Loucy (cell line): ENCODE results near the gene PANK1.

Source experiments
- H2AFZ ChIP-seq: fragments of 200-600 bp; sonication (generic); 2 replicates; pipeline ENCODE4 v1.6.0; 2016; ENCODE audit warnings: antibody characterized with exemption, mild to moderate bottlenecking, low read length, moderate library complexity
- H3F3A ChIP-seq: fragments of 200-600 bp; 2 replicates; pipeline ENCODE4 v1.6.0; 2016; ENCODE audit warnings: antibody characterized with exemption, low read depth, mild to moderate bottlenecking
- H3K27me3 ChIP-seq: fragments of 200-600 bp; sonication (generic); 2 replicates; pipeline ENCODE4 v1.6.1; 2014; ENCODE audit warnings: low read length, mild to moderate bottlenecking; ENCODE audit not compliant: insufficient read depth, poor library complexity, severe bottlenecking
- H3K36me3 ChIP-seq: fragments of 200-600 bp; sonication (generic); 2 replicates; pipeline ENCODE4 v1.6.1; 2016; ENCODE audit warnings: low read length; ENCODE audit not compliant: insufficient read depth
- H3K4me1 ChIP-seq: fragments of 200-600 bp; sonication (generic); 2 replicates; pipeline ENCODE4 v1.5.1; 2014; ENCODE audit warnings: low read length, mild to moderate bottlenecking; ENCODE audit not compliant: insufficient read depth, poor library complexity, severe bottlenecking
- H3K4me2 ChIP-seq: fragments of 200-600 bp; sonication (generic); 2 replicates; pipeline ENCODE4 v1.6.0; 2014; ENCODE audit warnings: antibody characterized with exemption, low read length, low read depth, mild to moderate bottlenecking; ENCODE audit not compliant: poor library complexity, severe bottlenecking
- H3K4me3 ChIP-seq: fragments of 200-600 bp; sonication (generic); 2 replicates; pipeline ENCODE4 v1.5.1; 2014; ENCODE audit warnings: low read length, mild to moderate bottlenecking, mixed read lengths; ENCODE audit not compliant: poor library complexity, severe bottlenecking
- H3K79me2 ChIP-seq: fragments of 200-600 bp; sonication (generic); 2 replicates; pipeline ENCODE4 v1.6.1; 2014; ENCODE audit warnings: low read length; ENCODE audit not compliant: insufficient read depth
- H3K9ac ChIP-seq: fragments of 200-600 bp; sonication (generic); 2 replicates; pipeline ENCODE4 v1.6.0; 2014; ENCODE audit warnings: mild to moderate bottlenecking, low read depth, low read length, moderate library complexity; ENCODE audit not compliant: poor library complexity, severe bottlenecking
- H3K9me2 ChIP-seq: fragments of 200-600 bp; sonication (generic); replicated peaks from 2 replicates; pipeline ENCODE4 v1.6.1; 2016; ENCODE audit warnings: low read depth, low read length, mixed read lengths
- H3K9me3 ChIP-seq: fragments of 200-600 bp; sonication (generic); 2 replicates; pipeline ENCODE4 v1.6.1; 2014; ENCODE audit warnings: mild to moderate bottlenecking, antibody characterized with exemption, low read length, low read depth; ENCODE audit not compliant: insufficient read depth
- H4K20me1 ChIP-seq: fragments of 200-600 bp; sonication (generic); 2 replicates; pipeline ENCODE4 v1.6.0; 2014; ENCODE audit warnings: antibody characterized with exemption, low read length, mild to moderate bottlenecking; ENCODE audit not compliant: insufficient read depth, poor library complexity, severe bottlenecking
- CTCF ChIP-seq: fragments of 200-600 bp; sonication (generic); conservative IDR thresholded peaks from 2 replicates; pipeline ENCODE4 v1.5.1; 2014; ENCODE audit warnings: mild to moderate bottlenecking, antibody characterized with exemption, low read length
- EZH2phosphoT487 ChIP-seq: fragments of 200-600 bp; IDR thresholded peaks from 2 replicates; pipeline ENCODE4 v1.6.1; 2018; ENCODE audit warnings: antibody characterized with exemption, mild to moderate bottlenecking, moderate library complexity, borderline replicate concordance

PANK1 gene

GRCh38 chr10:89683883-89684282, 38.8 kb upstream of the PANK1 start:
- peaks cover 24% of the 10 kb centered on the region for H3K4me1 ChIP-seq
- TF ChIP-seq EZH2phosphoT487, result no peak
- no peak for TF ChIP-seq CTCF
- H3K79me2 ChIP-seq, result no peaks in the 10 kb centered on the region
- no peaks in the 10 kb centered on the region for H4K20me1 ChIP-seq
- no peaks in the 10 kb centered on the region for H3K27me3 ChIP-seq
- no peak overlapping the region for H3K9ac ChIP-seq
- no peak overlapping the region for H2AFZ ChIP-seq
- no peak overlapping the region for H3K4me3 ChIP-seq
- no peak overlapping the region for H3K4me2 ChIP-seq
- H3K36me3 ChIP-seq, result no peaks in the 10 kb centered on the region
- H3F3A ChIP-seq, result no peaks in the 10 kb centered on the region
- H3K9me3 ChIP-seq, result no peaks in the 10 kb centered on the region
- no peaks in the 10 kb centered on the region for H3K9me2 ChIP-seq

GRCh38 chr10:89679986-89680385, 34.9 kb upstream of the PANK1 start:
- Histone ChIP-seq H4K20me1 (no peaks in the 10 kb centered on the region), H3K4me1 (peaks cover 8% of the 10 kb centered on the region), H3K4me3 (no peak overlapping the region), H3K9ac (no peak overlapping the region), H3K9me3 (no peaks in the 10 kb centered on the region), H3K9me2 (no peaks in the 10 kb centered on the region), H3K36me3 (no peaks in the 10 kb centered on the region), H3K4me2 (no peak overlapping the region), H3K27me3 (no peaks in the 10 kb centered on the region), H3F3A (no peaks in the 10 kb centered on the region), H3K79me2 (no peaks in the 10 kb centered on the region), H2AFZ (no peak overlapping the region)
- TF ChIP-seq CTCF (no peak), EZH2phosphoT487 (no peak)

GRCh38 chr10:89677341-89677740, 32.3 kb upstream of the PANK1 start:
- H4K20me1 ChIP-seq, result no peaks in the 10 kb centered on the region
- H2AFZ ChIP-seq, result no peak overlapping the region
- no peak overlapping the region for H3K4me2 ChIP-seq
- H3K4me1 ChIP-seq, result no peaks in the 10 kb centered on the region
- H3K36me3 ChIP-seq, result no peaks in the 10 kb centered on the region
- H3K79me2 ChIP-seq, result no peaks in the 10 kb centered on the region
- no peaks in the 10 kb centered on the region for H3K9me2 ChIP-seq
- H3K9ac ChIP-seq, result no peak overlapping the region
- TF ChIP-seq EZH2phosphoT487 (no peak), CTCF (no peak)
- H3K4me3 ChIP-seq, result no peak overlapping the region
- H3K27me3 ChIP-seq, result no peaks in the 10 kb centered on the region
- no peaks in the 10 kb centered on the region for H3K9me3 ChIP-seq
- no peaks in the 10 kb centered on the region for H3F3A ChIP-seq
